Suprapubic skin (tissue), 4 donors: ENCODE measurements around the gene SPPL3.

ENCODE experiments used
- CTCF ChIP-seq, 2 donors: fragments of 200-600 bp in 1 of 2; fragments of 450-650 bp in 1 of 2; sonication (generic) in 1 of 2; IDR thresholded peaks; one replicate each; pipeline ENCODE4 v1.5.1; 2016 to 2019; ENCODE audit warnings: antibody characterized with exemption in 2 of 2, mild to moderate bottlenecking in 1 of 2, moderate library complexity in 1 of 2
- EP300 ChIP-seq: sonication (generic); formaldehyde crosslinking; IDR thresholded peaks from one replicate; pipeline ENCODE4 v1.6.1; 2017; ENCODE audit warnings: antibody characterized with exemption
- POLR2A ChIP-seq, 2 donors: fragments of 450-650 bp; IDR thresholded peaks; one replicate each; pipeline ENCODE4 v1.6.1; 2017; ENCODE audit warnings: antibody characterized with exemption in 2 of 2, mild to moderate bottlenecking in 2 of 2, moderate library complexity in 2 of 2
- POLR2AphosphoS5 ChIP-seq, 3 donors: sonication (generic); formaldehyde crosslinking; IDR thresholded peaks; one replicate each; pipeline ENCODE4 v1.6.1; 2017; ENCODE audit warnings: antibody characterized with exemption in 3 of 3

GRCh38 chr12:120784804-120785203 lies 119.4 kb downstream of the SPPL3 start:
- TF ChIP-seq CTCF (IDR thresholded peaks at IDR 0.05) (no peak), POLR2A (IDR thresholded peaks at IDR 0.05) (no peak), EP300 (no peak), POLR2AphosphoS5 (IDR thresholded peaks at IDR 0.05) (no peak)
